HepG2 (cell line): Measurements from ENCODE around the gene RASIP1. TPM values are rescaled to one million over a fixed set of nuclear protein-coding genes. Genes with fewer than 3 reads are reported as not detected.
A peak's percentile ranks its signal among the peaks of the same experiment; 100 is the strongest.
"Not testable (repeated sequence)": the region's sequence is repeated elsewhere in the genome, so short reads cannot be mapped to it uniquely, and the experiment has no call there.

ENCODE experiments used
- ATAC-seq: fragments of 200-7000 bp; cut with Tn5 transposase; 3 replicates; pipeline ENCODE4 v1.9.1; 2020; ENCODE audit warnings: mild to moderate bottlenecking, moderate library complexity
- BruUV-seq: library from RNA; stranded (reverse); fragments of 400-500 nt; replicated peaks from 2 replicates; lab custom pipeline; 2021; lab: Mats Ljungman, UMichigan
- CTCF ChIA-PET: fragments of 300-600 bp; formaldehyde crosslinking; extraction: SDS; loops from one replicate; lab custom pipeline; 2021; ENCODE audit warnings: low total read pairs, inconsistent platforms, low intra/inter-chr PET ratio; lab: Yijun Ruan, JAX
- POLR2A ChIA-PET: fragments of 350-600 bp; sonication (Branson Sonifier 250); formaldehyde crosslinking; loops from one replicate; lab custom pipeline; 2020; ENCODE audit warnings: antibody characterized with exemption, inconsistent platforms; lab: Yijun Ruan, JAX
- DNase-seq: peaks from one replicate; pipeline ENCODE4 v3.0.0-alpha.2; 2015; ENCODE audit warnings: low spot score
- FAIRE-seq: peaks from 3 replicates; lab custom pipeline; 2011; peaks lifted over from hg19 to GRCh38; lab: Jason Lieb, UNC
- H2AFZ ChIP-seq: one replicate; pipeline ENCODE4 v1.6.1; 2011; ENCODE audit warnings: low read length, inconsistent platforms
- H3K27ac ChIP-seq: fragments of 300-600 bp; 3 replicates; pipeline ENCODE4 v1.8.0; 2011; ENCODE audit warnings: mixed run types, mild to moderate bottlenecking, mixed read lengths, low read length, inconsistent platforms; ENCODE audit not compliant: insufficient read depth; ENCODE audit errors: extremely low read length
- H3K27me3 ChIP-seq, 2 experiments: fragments of 200-600 bp in 1 of 2; 2 replicates in 1 of 2; 3 replicates in 1 of 2; pipeline versions ENCODE4 v1.6.0 to v1.8.0; 2011; ENCODE audit warnings: low read length in 2 of 2, mild to moderate bottlenecking in 2 of 2, moderate library complexity in 2 of 2, inconsistent platforms in 1 of 2; ENCODE audit not compliant: insufficient read depth in 2 of 2, control insufficient read depth in 1 of 2
- H3K36me3 ChIP-seq, 2 experiments: fragments of 200-600 bp in 1 of 2; replicated peaks in 1 of 2; 2 replicates in 1 of 2; 3 replicates in 1 of 2; pipeline versions ENCODE4 v1.5.1 to v1.8.0; 2011; ENCODE audit warnings: low read length in 2 of 2, inconsistent platforms in 1 of 2; ENCODE audit not compliant: insufficient read depth in 2 of 2, control insufficient read depth in 1 of 2
- H3K4me1 ChIP-seq: 2 replicates; pipeline ENCODE4 v1.5.1; 2012; ENCODE audit warnings: low read length, inconsistent platforms; ENCODE audit not compliant: insufficient read depth
- H3K4me2 ChIP-seq: 2 replicates; pipeline ENCODE4 v1.6.0; 2011; ENCODE audit warnings: low read depth, low read length, inconsistent platforms
- H3K4me3 ChIP-seq, 3 experiments: fragments of 200-600 bp in 1 of 3; sonication (generic), shearing (Covaris generic) in 1 of 3; replicated peaks in 1 of 3; 2 replicates each; pipeline ENCODE4 v1.5.1; 2011 to 2016; ENCODE audit warnings: low read length in 3 of 3, inconsistent platforms in 2 of 3, low read depth in 2 of 3, mild to moderate bottlenecking in 2 of 3, control low read depth in 1 of 3, mixed read lengths in 1 of 3; ENCODE audit not compliant: insufficient read depth in 1 of 3
- H3K79me2 ChIP-seq: one replicate; pipeline ENCODE4 v1.6.1; 2011; ENCODE audit warnings: low read length, inconsistent platforms; ENCODE audit not compliant: insufficient read depth
- H3K9ac ChIP-seq: 2 replicates; pipeline ENCODE4 v1.6.0; 2011; ENCODE audit warnings: mild to moderate bottlenecking, low read depth, low read length, inconsistent platforms; ENCODE audit not compliant: insufficient read depth
- H3K9me3 ChIP-seq: 2 replicates; pipeline ENCODE4 v1.5.1; 2012; ENCODE audit warnings: mild to moderate bottlenecking, low read length
- H4K20me1 ChIP-seq: 2 replicates; pipeline ENCODE4 v1.6.0; 2011; ENCODE audit warnings: inconsistent platforms, mild to moderate bottlenecking, low read length, moderate library complexity; ENCODE audit not compliant: insufficient read depth
- CEBPB ChIP-seq: IDR thresholded peaks from 2 replicates; pipeline ENCODE4 v1.6.1; 2011; ENCODE audit warnings: low read depth, low read length, improper control_type of control experiment, borderline replicate concordance
- CEBPG ChIP-seq: IDR thresholded peaks from 2 replicates; pipeline ENCODE4 v1.6.1; 2016
- ELF4 ChIP-seq: sonication (generic); formaldehyde crosslinking; IDR thresholded peaks from 2 replicates; pipeline ENCODE4 v1.5.0; 2020; ENCODE audit warnings: missing genetic modification reagents, mild to moderate bottlenecking, moderate library complexity, borderline replicate concordance
- FOXK2 ChIP-seq: fragments of 450-650 bp; IDR thresholded peaks from 2 replicates; pipeline ENCODE4 v1.6.1; 2016
- MBNL3 ChIP-seq: fragments of 250-450 bp; sonication (Bioruptor Pico); conservative IDR thresholded peaks from 2 replicates; pipeline ENCODE4 v1.8.0; 2022; ENCODE audit warnings: mild to moderate bottlenecking, inconsistent platforms
- PRPF4 ChIP-seq: fragments of 200-400 bp; formaldehyde crosslinking; IDR thresholded peaks from 2 replicates; pipeline ENCODE4 v1.6.1; 2016; ENCODE audit warnings: low read length, low read depth; ENCODE audit not compliant: poor library complexity, severe bottlenecking
- RARA ChIP-seq: IDR thresholded peaks from 2 replicates; pipeline ENCODE4 v1.6.1; 2016; ENCODE audit warnings: missing genetic modification reagents, missing compliant biosample characterization
- SALL2 ChIP-seq: sonication (generic); formaldehyde crosslinking; IDR thresholded peaks from 2 replicates; pipeline ENCODE4 v1.8.1; 2023; ENCODE audit warnings: mild to moderate bottlenecking, missing genetic modification reagents, inconsistent platforms
- SAP130 ChIP-seq: IDR thresholded peaks from 2 replicates; pipeline ENCODE4 v1.6.1; 2016; ENCODE audit warnings: low read depth
- SUZ12 ChIP-seq: fragments of 150-350 bp; IDR thresholded peaks from 2 replicates; pipeline ENCODE4 v1.6.1; 2014; ENCODE audit warnings: low read depth, low read length
- ZNF605 ChIP-seq: sonication (generic); formaldehyde crosslinking; IDR thresholded peaks from 2 replicates; pipeline ENCODE4 v1.8.0; 2022; ENCODE audit warnings: mild to moderate bottlenecking, missing genetic modification reagents
- ZNF792 ChIP-seq: IDR thresholded peaks from 2 replicates; pipeline ENCODE4 v1.6.1; 2016
- WGBS: methylation state at CpG from one replicate; pipeline ENCODE4 v1.1.6; 2017; ENCODE audit warnings: low lambda C conversion rate; 5-methylcytosine and 5-hydroxymethylcytosine counted together
- in situ Hi-C: cut with HindIII; loops from 2 replicates; pipeline ENCODE4 v1.10.0; 2017; ENCODE audit warnings: low pct_unique_long_range_greater_than_20kb; ENCODE audit not compliant: extremely low pct_ligation_motif_present
- intact Hi-C: fragments of 100-400 bp; cut with micrococcal nuclease; formaldehyde crosslinking; loops from one replicate; pipeline ENCODE4 v1.10.0; 2022; ENCODE audit not compliant: unreplicated experiment
- polyA plus RNA-seq, 8 experiments: library from polyadenylated mRNA; depleted of rRNA in 3 of 8; stranded (reverse) in 7 of 8; unstranded in 1 of 8; fragments of >200 nt; fragmentation: Illumina TruSeq in 4 of 8; extraction: Trizol in 4 of 8; gene quantifications; 2 replicates each; pipeline versions ENCODE4 v1.2.1 to v1.2.3, GENCODE V29; 2011 to 2016; ENCODE audit warnings: low read depth in 4 of 8, missing spikeins in 1 of 8, mixed read lengths in 1 of 8; ENCODE audit not compliant: insufficient read depth in 1 of 8
- total RNA-seq, 5 experiments: library from RNA; depleted of rRNA; stranded (reverse); fragments of >200 nt; fragmentation: Illumina TruSeq; extraction: Trizol; gene quantifications; 2 replicates each; pipeline ENCODE4 v1.2.3, GENCODE V29; 2016; ENCODE audit warnings: low read depth in 1 of 5
- TF ChIP-seq, protein P1 (sequence below): IDR thresholded peaks from 2 replicates; pipeline ENCODE4 v1.6.1; 2012; ENCODE audit warnings: inconsistent platforms

Gene RASIP1
- total and polyA plus RNA-seq, 2 of the 13 experiments (the other 11 are each of a cell fraction or from before 2014, with no cell fraction given), result 0.44 to 0.58 TPM

- ATAC-seq, H3K4me2 ChIP-seq, H3K27me3 ChIP-seq, H3K4me3 ChIP-seq, intact Hi-C loops, H3K9me3 ChIP-seq, H3K79me2 ChIP-seq, FAIRE-seq, CTCF ChIA-PET, POLR2A ChIA-PET, H3K36me3 ChIP-seq, H4K20me1 ChIP-seq, H3K27ac ChIP-seq, H3K9ac ChIP-seq, BruUV-seq, DNase-seq, H2AFZ ChIP-seq, in situ Hi-C loops: not testable (repeated sequence)
- peak; percentile 83 for TF ChIP-seq CEBPB
- peak; percentile 68 for TF ChIP-seq CEBPG (CRISPR knock-in tag)
- peaks cover 35% of the 10 kb centered on the region for H3K4me1 ChIP-seq
- 30% methylated on average over 8 of the region's 9 CpGs for WGBS
These were observed 46.8 kb downstream of the RASIP1 start for GRCh38 chr19:48693629-48694028.

DNA sequence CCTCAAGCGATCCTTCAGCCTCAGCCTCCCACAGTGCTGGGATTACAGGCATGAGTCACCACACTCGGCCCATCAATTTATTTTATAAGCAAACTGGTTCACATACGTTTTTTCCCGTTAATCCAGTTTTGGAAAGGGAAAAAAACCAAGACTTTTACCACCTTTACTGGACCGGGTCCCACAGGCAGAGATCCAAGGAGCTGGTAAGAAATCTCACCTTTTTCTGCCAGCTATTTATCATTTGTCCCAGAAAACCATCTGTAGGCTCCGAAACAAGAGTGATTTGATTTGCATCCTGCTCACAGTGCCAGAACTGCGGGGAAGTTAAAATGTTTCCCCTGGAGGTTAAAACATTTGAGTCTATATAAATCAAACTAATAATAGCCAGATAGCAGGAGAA, 51.0 kb downstream of the RASIP1 start:
- 75% methylated on average over 7 of the region's 7 CpGs for WGBS
- Histone ChIP-seq H3K4me2 (no peak overlapping the region), H3K9ac (no peak overlapping the region), H3K27me3 (0 out of 5 replicates have a peak, but pooled peaks cover 0 to 1% of the 10 kb centered on the region in 2 experiments), H3K4me3 (no peak overlapping the region), H3K36me3 (no peaks in the 10 kb centered on the region), H3K4me1 (peaks cover 51% of the 10 kb centered on the region), H3K79me2 (no peaks in the 10 kb centered on the region), H3K9me3 (no peaks in the 10 kb centered on the region), H2AFZ (no peak overlapping the region), H4K20me1 (no peaks in the 10 kb centered on the region), H3K27ac (no peak overlapping the region)
- no peak for DNase-seq
- BruUV-seq, result no TSS peak
- no peak for FAIRE-seq
- in situ Hi-C loops, result no loop called here
- ChIA-PET POLR2A (no interaction called here), CTCF (no interaction called here)
- TF ChIP-seq ELF4 (CRISPR knock-in tag) (no peak), MBNL3 (no peak), RARA (no peak), ZNF792 (CRISPR knock-in tag) (no peak), ZNF605 (CRISPR knock-in tag) (no peak), PRPF4 (no peak), SALL2 (CRISPR knock-in tag) (no peak), SAP130 (CRISPR knock-in tag) (no peak), FOXK2 (no peak), SUZ12 (no peak)
- TF ChIP-seq, protein P1, sequence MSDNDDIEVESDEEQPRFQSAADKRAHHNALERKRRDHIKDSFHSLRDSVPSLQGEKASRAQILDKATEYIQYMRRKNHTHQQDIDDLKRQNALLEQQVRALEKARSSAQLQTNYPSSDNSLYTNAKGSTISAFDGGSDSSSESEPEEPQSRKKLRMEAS, result no peak
- ATAC-seq, result no peak
- intact Hi-C loops, result no loop called here
